Activated CD4-positive, alpha-beta T cell treated with anti-CD3 and anti-CD28 coated beads for 36 hours (primary cell): ENCODE data around the gene RAPGEF2. TPM values are rescaled to one million over a fixed set of nuclear protein-coding genes. Genes with fewer than 3 reads are reported as not detected.
"Not testable (repeated sequence)": the region's sequence is repeated elsewhere in the genome, so short reads cannot be mapped to it uniquely, and the experiment has no call there.

Source experiments
- ATAC-seq: fragments of 200-7000 bp; cut with Tn5 transposase; one replicate; pipeline ENCODE4 v1.10.0; 2021; ENCODE audit warnings: mild to moderate bottlenecking, moderate library complexity
- CTCF ChIA-PET: fragments of 350-600 bp; sonication (Branson Sonifier 250); formaldehyde crosslinking; loops from one replicate; lab custom pipeline; 2021; ENCODE audit warnings: antibody characterized with exemption; lab: Charles Lee
- POLR2A ChIA-PET: fragments of 350-600 bp; sonication (Branson Sonifier 250); formaldehyde crosslinking; loops from one replicate; lab custom pipeline; 2021; ENCODE audit warnings: antibody characterized with exemption, inconsistent platforms; lab: Charles Lee
- DNase-seq: peaks from one replicate; pipeline ENCODE4 v3.0.0-alpha.2; 2020
- H3K27ac Mint-ChIP-seq: one replicate; pipeline ENCODE4 v1.8.0; 2021; ENCODE audit warnings: mixed read lengths
- H3K27me3 Mint-ChIP-seq: one replicate; pipeline ENCODE4 v1.8.0; 2021; ENCODE audit warnings: mixed read lengths
- H3K36me3 Mint-ChIP-seq: one replicate; pipeline ENCODE4 v1.8.0; 2021; ENCODE audit warnings: low read depth, mixed read lengths
- H3K4me1 Mint-ChIP-seq: one replicate; pipeline ENCODE4 v1.8.0; 2021; ENCODE audit warnings: mixed read lengths
- H3K4me3 Mint-ChIP-seq: one replicate; pipeline ENCODE4 v1.8.0; 2021; ENCODE audit warnings: mild to moderate bottlenecking, moderate library complexity, mixed read lengths
- H3K9me3 Mint-ChIP-seq: one replicate; pipeline ENCODE4 v1.8.0; 2021; ENCODE audit warnings: low read depth, mixed read lengths
- intact Hi-C, 2 experiments: fragments of 100-400 bp; cut with DNase I in 1 of 2; cut with micrococcal nuclease in 1 of 2; formaldehyde crosslinking; loops; one replicate each; pipeline versions ENCODE4 v1.14.2 to v1.15.1; 2022 to 2024; cut with DNase I, micrococcal nuclease
- total RNA-seq, 2 experiments: library from RNA; stranded (reverse); gene quantifications; one replicate each; pipeline ENCODE4 v1.2.3, GENCODE V29; 2021

RAPGEF2 gene
- total RNA-seq, 2 experiments from 2014 or later = 18.5 to 20.2 TPM

- ChIA-PET POLR2A (no interaction called here), CTCF (no interaction called here)
- Mint-ChIP-seq H3K9me3 (no peaks in the 10 kb centered on the region), H3K4me3 (no peak overlapping the region), H3K4me1 (no peaks in the 10 kb centered on the region), H3K36me3 (no peaks in the 10 kb centered on the region), H3K27ac (no peak overlapping the region), H3K27me3 (peaks cover 4% of the 10 kb centered on the region)
- DNase-seq (no peak), ATAC-seq (no peak)
- intact Hi-C loops = no loop called here
Observed at GRCh38 chr4:159378056-159378616, 275.3 kb downstream of the RAPGEF2 start.

GRCh38 chr4:159379064-159379463, 276.2 kb downstream of the RAPGEF2 start:
- POLR2A ChIA-PET, H3K9me3 Mint-ChIP-seq, ATAC-seq, DNase-seq, H3K27ac Mint-ChIP-seq, H3K4me1 Mint-ChIP-seq, CTCF ChIA-PET, intact Hi-C loops, H3K27me3 Mint-ChIP-seq, H3K36me3 Mint-ChIP-seq, H3K4me3 Mint-ChIP-seq: not testable (repeated sequence)

GRCh38 chr4:159379836-159380235, 277.0 kb downstream of the RAPGEF2 start:
- H3K4me1 Mint-ChIP-seq = no peaks in the 10 kb centered on the region
- H3K27ac Mint-ChIP-seq = no peak overlapping the region
- no peak overlapping the region for H3K4me3 Mint-ChIP-seq
- ChIA-PET CTCF (no interaction called here), POLR2A (no interaction called here)
- ATAC-seq (no peak), DNase-seq (no peak)
- no peaks in the 10 kb centered on the region for H3K36me3 Mint-ChIP-seq
- peaks cover 4% of the 10 kb centered on the region for H3K27me3 Mint-ChIP-seq
- intact Hi-C loops = no loop called here
- no peaks in the 10 kb centered on the region for H3K9me3 Mint-ChIP-seq

GRCh38 chr4:159382856-159383561, 280.1 kb downstream of the RAPGEF2 start:
- H3K4me1 Mint-ChIP-seq = no peaks in the 10 kb centered on the region
- no peak overlapping the region for H3K27ac Mint-ChIP-seq
- DNase-seq = no peak
- intact Hi-C loops = no loop called here
- ATAC-seq = peak; percentile 42
- H3K27me3 Mint-ChIP-seq = peaks cover 11% of the 10 kb centered on the region
- no peaks in the 10 kb centered on the region for H3K36me3 Mint-ChIP-seq
- ChIA-PET POLR2A (no interaction called here), CTCF (no interaction called here)
- peaks cover 2% of the 10 kb centered on the region for H3K9me3 Mint-ChIP-seq
- no peak overlapping the region for H3K4me3 Mint-ChIP-seq

- H3K36me3 Mint-ChIP-seq = no peaks in the 10 kb centered on the region
- no peak overlapping the region for H3K4me3 Mint-ChIP-seq
- intact Hi-C loops = no loop called here
- no peaks in the 10 kb centered on the region for H3K4me1 Mint-ChIP-seq
- DNase-seq (no peak), ATAC-seq (no peak)
- CTCF ChIA-PET = no interaction called here
- peaks cover 15% of the 10 kb centered on the region for H3K27me3 Mint-ChIP-seq
- H3K9me3 Mint-ChIP-seq = peaks cover 2% of the 10 kb centered on the region
- H3K27ac Mint-ChIP-seq = no peak overlapping the region
- POLR2A ChIA-PET = no interaction called here
Observed at GRCh38 chr4:159383562-159383931, 280.7 kb downstream of the RAPGEF2 start.

GRCh38 chr4:159384017-159384416, 281.1 kb downstream of the RAPGEF2 start:
- no peak for ATAC-seq
- ChIA-PET CTCF (no interaction called here), POLR2A (no interaction called here)
- no peaks in the 10 kb centered on the region for H3K4me1 Mint-ChIP-seq
- peaks cover 2% of the 10 kb centered on the region for H3K9me3 Mint-ChIP-seq
- intact Hi-C loops = no loop called here
- no peak overlapping the region for H3K27ac Mint-ChIP-seq
- H3K36me3 Mint-ChIP-seq = no peaks in the 10 kb centered on the region
- DNase-seq = no peak
- H3K4me3 Mint-ChIP-seq = no peak overlapping the region
- H3K27me3 Mint-ChIP-seq = peaks cover 14% of the 10 kb centered on the region

- Mint-ChIP-seq H3K27me3 (peaks cover 11% of the 10 kb centered on the region), H3K36me3 (no peaks in the 10 kb centered on the region), H3K4me1 (no peaks in the 10 kb centered on the region), H3K4me3 (no peak overlapping the region), H3K9me3 (peaks cover 2% of the 10 kb centered on the region), H3K27ac (no peak overlapping the region)
- ChIA-PET CTCF (no interaction called here), POLR2A (no interaction called here)
- no peak for DNase-seq
- intact Hi-C loops = no loop called here
- ATAC-seq = no peak
Observed at GRCh38 chr4:159384632-159385031, 281.8 kb downstream of the RAPGEF2 start.

GRCh38 chr4:159386620-159387019, 283.7 kb downstream of the RAPGEF2 start:
- Mint-ChIP-seq H3K36me3 (no peaks in the 10 kb centered on the region), H3K4me3 (no peak overlapping the region), H3K9me3 (peaks cover 2% of the 10 kb centered on the region), H3K27me3 (peaks cover 17% of the 10 kb centered on the region), H3K27ac (no peak overlapping the region), H3K4me1 (peaks cover 5% of the 10 kb centered on the region)
- CTCF ChIA-PET = interaction anchor here (0.8 kb wide), 1 partner anchor 13 kb away, joined by 3 read pairs; no protein-coding TSS in a partner anchor
- POLR2A ChIA-PET = interaction anchor here (0.6 kb wide), 1 partner anchor 40 kb away, joined by 4 read pairs; no protein-coding TSS in a partner anchor
- intact Hi-C loops = no loop called here
- DNase-seq (no peak), ATAC-seq (no peak)

- Mint-ChIP-seq H3K4me1 (peaks cover 5% of the 10 kb centered on the region), H3K27me3 (peaks cover 20% of the 10 kb centered on the region), H3K27ac (no peak overlapping the region), H3K36me3 (no peaks in the 10 kb centered on the region), H3K9me3 (peaks cover 2% of the 10 kb centered on the region), H3K4me3 (no peak overlapping the region)
- ChIA-PET POLR2A (no interaction called here), CTCF (interaction anchor here (0.7 kb wide), 1 partner anchor 18 kb away, joined by 3 read pairs; no protein-coding TSS in a partner anchor)
- no peak for DNase-seq
- no peak for ATAC-seq
- intact Hi-C loops = no loop called here
Observed at GRCh38 chr4:159389756-159390155, 286.9 kb downstream of the RAPGEF2 start.

- ChIA-PET CTCF (interaction anchor here (0.7 kb wide), 1 partner anchor 19 kb away, joined by 3 read pairs; no protein-coding TSS in a partner anchor), POLR2A (no interaction called here)
- no peak overlapping the region for H3K4me3 Mint-ChIP-seq
- intact Hi-C loops = no loop called here
- H3K27ac Mint-ChIP-seq = no peak overlapping the region
- H3K4me1 Mint-ChIP-seq = peaks cover 5% of the 10 kb centered on the region
- peaks cover 17% of the 10 kb centered on the region for H3K27me3 Mint-ChIP-seq
- peaks cover 2% of the 10 kb centered on the region for H3K9me3 Mint-ChIP-seq
- H3K36me3 Mint-ChIP-seq = no peaks in the 10 kb centered on the region
- DNase-seq = no peak
- no peak for ATAC-seq
Observed at GRCh38 chr4:159390648-159391047, 287.8 kb downstream of the RAPGEF2 start.

GRCh38 chr4:159395693-159396092, 292.8 kb downstream of the RAPGEF2 start:
- DNase-seq (no peak), ATAC-seq (no peak)
- no peaks in the 10 kb centered on the region for H3K9me3 Mint-ChIP-seq
- H3K36me3 Mint-ChIP-seq = no peaks in the 10 kb centered on the region
- H3K27ac Mint-ChIP-seq = no peak overlapping the region
- ChIA-PET CTCF (interaction anchor here (0.7 kb wide), 1 partner anchor 23 kb away, joined by 3 read pairs; no protein-coding TSS in a partner anchor), POLR2A (no interaction called here)
- peaks cover 13% of the 10 kb centered on the region for H3K27me3 Mint-ChIP-seq
- intact Hi-C loops = no loop called here
- H3K4me3 Mint-ChIP-seq = no peak overlapping the region
- peaks cover 3% of the 10 kb centered on the region for H3K4me1 Mint-ChIP-seq

GRCh38 chr4:159396151-159396550, 293.3 kb downstream of the RAPGEF2 start:
- no peaks in the 10 kb centered on the region for H3K36me3 Mint-ChIP-seq
- intact Hi-C loops = no loop called here
- no peak for ATAC-seq
- H3K9me3 Mint-ChIP-seq = no peaks in the 10 kb centered on the region
- H3K4me1 Mint-ChIP-seq = peaks cover 2% of the 10 kb centered on the region
- H3K27ac Mint-ChIP-seq = no peak overlapping the region
- no peak overlapping the region for H3K4me3 Mint-ChIP-seq
- no peak for DNase-seq
- ChIA-PET CTCF (interaction anchor here (0.7 kb wide), 1 partner anchor 22 kb away, joined by 3 read pairs; no protein-coding TSS in a partner anchor), POLR2A (no interaction called here)
- peaks cover 14% of the 10 kb centered on the region for H3K27me3 Mint-ChIP-seq
